ENCODE results near the gene FBXO36. TPM values are rescaled to one million over a fixed set of nuclear protein-coding genes. Genes with fewer than 3 reads are reported as not detected.

FBXO36 gene
- total RNA-seq, 4 donors from 2014 or later, result 0.88 to 8.8 (median 5.4) TPM

GRCh38 chr2:229879191-229879950 lies 42.9 kb upstream of the FBXO36 start:
- H3K36me3 ChIP-seq, result no peaks in the 10 kb centered on the region
- no peak overlapping the region for H3K27ac ChIP-seq
- intact Hi-C loops (cut with DNase I; ENCODE audit: low total_unique reads), result no loop called here
- no peak for TF ChIP-seq POLR2A (IDR thresholded peaks at IDR 0.05)
- no peak for TF ChIP-seq CTCF (IDR thresholded peaks at IDR 0.05)
- DNase-seq, result no peak
- no peaks in the 10 kb centered on the region for H3K4me1 ChIP-seq
- H3K27me3 ChIP-seq, result no peaks in the 10 kb centered on the region
- H3K9me3 ChIP-seq, result no peaks in the 10 kb centered on the region
- H3K4me3 ChIP-seq, result no peak overlapping the region

GRCh38 chr2:229880892-229881586 lies 41.3 kb upstream of the FBXO36 start:
- Histone ChIP-seq H3K4me1 (no peaks in the 10 kb centered on the region), H3K9me3 (no peaks in the 10 kb centered on the region), H3K27ac (no peak overlapping the region), H3K27me3 (no peaks in the 10 kb centered on the region), H3K4me3 (no peak overlapping the region), H3K36me3 (no peaks in the 10 kb centered on the region)
- intact Hi-C loops (cut with DNase I; ENCODE audit: low total_unique reads), result no loop called here
- TF ChIP-seq CTCF (IDR thresholded peaks at IDR 0.05), result no peak
- TF ChIP-seq POLR2A (IDR thresholded peaks at IDR 0.05), result no peak
- no peak for DNase-seq

- H3K4me1 ChIP-seq, result no peaks in the 10 kb centered on the region
- H3K36me3 ChIP-seq, result no peaks in the 10 kb centered on the region
- no peak for TF ChIP-seq POLR2A (IDR thresholded peaks at IDR 0.05)
- TF ChIP-seq CTCF (IDR thresholded peaks at IDR 0.05), result no peak
- intact Hi-C loops (cut with DNase I; ENCODE audit: low total_unique reads), result no loop called here
- no peak overlapping the region for H3K4me3 ChIP-seq
- no peaks in the 10 kb centered on the region for H3K27me3 ChIP-seq
- H3K27ac ChIP-seq, result no peak overlapping the region
- no peak for DNase-seq
- H3K9me3 ChIP-seq, result no peaks in the 10 kb centered on the region
Measured at GRCh38 chr2:229882583-229882982, 39.7 kb upstream of the FBXO36 start.

- DNase-seq, result no peak
- Histone ChIP-seq H3K4me1 (no peaks in the 10 kb centered on the region), H3K4me3 (no peak overlapping the region), H3K9me3 (no peaks in the 10 kb centered on the region), H3K36me3 (no peaks in the 10 kb centered on the region), H3K27ac (no peak overlapping the region), H3K27me3 (no peaks in the 10 kb centered on the region)
- intact Hi-C loops (cut with DNase I; ENCODE audit: low total_unique reads), result no loop called here
- TF ChIP-seq CTCF (IDR thresholded peaks at IDR 0.05), result no peak
- TF ChIP-seq POLR2A (IDR thresholded peaks at IDR 0.05), result no peak
Measured at GRCh38 chr2:229884775-229885699, 37.3 kb upstream of the FBXO36 start.
